Lower leg skin (tissue), 3 donors: ENCODE data around the gene FAM135A.

Experiments
- CTCF ChIP-seq, 3 donors: fragments of 450-650 bp; IDR thresholded peaks; one replicate each; pipeline ENCODE4 v1.5.1; 2016; ENCODE audit warnings: antibody characterized with exemption in 3 of 3, mild to moderate bottlenecking in 3 of 3, moderate library complexity in 2 of 3
- POLR2A ChIP-seq, 2 donors: fragments of 450-650 bp; IDR thresholded peaks; one replicate each; pipeline ENCODE4 v1.6.1; 2016 to 2017; ENCODE audit warnings: antibody characterized with exemption in 2 of 2, mild to moderate bottlenecking in 1 of 2, moderate library complexity in 1 of 2

GRCh38 chr6:70414813-70415212 lies 1.5 kb downstream of the FAM135A start:
- TF ChIP-seq CTCF (IDR thresholded peaks at IDR 0.05) (no peak), POLR2A (IDR thresholded peaks at IDR 0.05) (no peak)
